DND-41 (cell line): ENCODE results near the gene RBM44.

Experiments
- CTCF ChIP-seq: IDR thresholded peaks from 2 replicates; pipeline ENCODE4 v1.5.1; 2012; ENCODE audit warnings: borderline replicate concordance, low read length, moderate library complexity, mild to moderate bottlenecking; ENCODE audit not compliant: poor library complexity, severe bottlenecking; ENCODE audit errors: extremely low read depth
- EZH2 ChIP-seq: IDR thresholded peaks from 3 replicates; pipeline ENCODE4 v1.6.1; 2012; ENCODE audit warnings: borderline replicate concordance, low read depth, mild to moderate bottlenecking, moderate library complexity, low read length, inconsistent platforms; ENCODE audit not compliant: severe bottlenecking

- TF ChIP-seq CTCF (no peak), EZH2 (no peak)
These were observed 21.8 kb downstream of the RBM44 start for GRCh38 chr2:237820421-237820820.
